WERI-Rb-1 (cell line): ENCODE results near the gene P2RY11.

Source experiments
- DNase-seq: peaks from one replicate; pipeline ENCODE4 v3.0.0-alpha.2; 2020
- H3K27ac ChIP-seq: fragments of 250-450 bp; sonication (Bioruptor Pico); 2 replicates; pipeline ENCODE4 v1.5.1; 2020; ENCODE audit warnings: mild to moderate bottlenecking, moderate library complexity
- H3K27me3 ChIP-seq: fragments of 250-450 bp; sonication (Bioruptor Pico); 2 replicates; pipeline ENCODE4 v1.5.1; 2021; ENCODE audit warnings: mild to moderate bottlenecking, low read depth, moderate library complexity; ENCODE audit not compliant: insufficient read depth, severe bottlenecking
- H3K36me3 ChIP-seq: fragments of 250-450 bp; sonication (Bioruptor Pico); 2 replicates; pipeline ENCODE4 v1.5.1; 2020; ENCODE audit warnings: mild to moderate bottlenecking, moderate library complexity
- H3K4me3 ChIP-seq: 2 replicates; pipeline ENCODE4 v1.5.1; 2011; ENCODE audit warnings: low read depth, mild to moderate bottlenecking, control low read depth, low read length
- H3K9me3 ChIP-seq: fragments of 250-450 bp; sonication (Bioruptor Pico); 2 replicates; pipeline ENCODE4 v1.5.1; 2021; ENCODE audit warnings: mild to moderate bottlenecking, moderate library complexity; ENCODE audit not compliant: severe bottlenecking
- TF ChIP-seq, protein P1 (sequence below): IDR thresholded peaks from 2 replicates; pipeline ENCODE4 v1.5.1; 2011; ENCODE audit warnings: low read depth, mild to moderate bottlenecking, control low read depth, inconsistent platforms, low read length

Gene P2RY11

DNA sequence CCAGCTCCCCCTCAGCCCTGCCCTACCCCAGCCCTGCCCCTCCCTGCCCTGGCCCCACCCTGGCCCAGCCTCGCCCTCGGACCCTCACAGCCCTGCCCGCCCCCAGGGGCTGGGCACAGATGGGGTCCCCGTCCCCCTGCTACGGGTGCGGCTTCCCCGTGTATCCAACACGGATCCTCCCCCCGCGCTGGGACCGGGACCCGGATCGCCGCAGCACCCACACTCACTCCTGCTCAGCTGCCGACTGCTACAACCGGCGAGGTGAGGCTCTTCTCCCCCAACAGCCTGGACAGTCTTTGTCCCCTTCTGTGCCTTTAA is 20.2 kb upstream of the P2RY11 start:
- H3K36me3 ChIP-seq, result no peaks in the 10 kb centered on the region
- no peaks in the 10 kb centered on the region for H3K9me3 ChIP-seq
- no peaks in the 10 kb centered on the region for H3K27me3 ChIP-seq
- H3K27ac ChIP-seq, result no peak overlapping the region
- H3K4me3 ChIP-seq, result no peak overlapping the region
- TF ChIP-seq, protein P1, sequence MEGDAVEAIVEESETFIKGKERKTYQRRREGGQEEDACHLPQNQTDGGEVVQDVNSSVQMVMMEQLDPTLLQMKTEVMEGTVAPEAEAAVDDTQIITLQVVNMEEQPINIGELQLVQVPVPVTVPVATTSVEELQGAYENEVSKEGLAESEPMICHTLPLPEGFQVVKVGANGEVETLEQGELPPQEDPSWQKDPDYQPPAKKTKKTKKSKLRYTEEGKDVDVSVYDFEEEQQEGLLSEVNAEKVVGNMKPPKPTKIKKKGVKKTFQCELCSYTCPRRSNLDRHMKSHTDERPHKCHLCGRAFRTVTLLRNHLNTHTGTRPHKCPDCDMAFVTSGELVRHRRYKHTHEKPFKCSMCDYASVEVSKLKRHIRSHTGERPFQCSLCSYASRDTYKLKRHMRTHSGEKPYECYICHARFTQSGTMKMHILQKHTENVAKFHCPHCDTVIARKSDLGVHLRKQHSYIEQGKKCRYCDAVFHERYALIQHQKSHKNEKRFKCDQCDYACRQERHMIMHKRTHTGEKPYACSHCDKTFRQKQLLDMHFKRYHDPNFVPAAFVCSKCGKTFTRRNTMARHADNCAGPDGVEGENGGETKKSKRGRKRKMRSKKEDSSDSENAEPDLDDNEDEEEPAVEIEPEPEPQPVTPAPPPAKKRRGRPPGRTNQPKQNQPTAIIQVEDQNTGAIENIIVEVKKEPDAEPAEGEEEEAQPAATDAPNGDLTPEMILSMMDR, result no peak
- DNase-seq, result no peak

DNA sequence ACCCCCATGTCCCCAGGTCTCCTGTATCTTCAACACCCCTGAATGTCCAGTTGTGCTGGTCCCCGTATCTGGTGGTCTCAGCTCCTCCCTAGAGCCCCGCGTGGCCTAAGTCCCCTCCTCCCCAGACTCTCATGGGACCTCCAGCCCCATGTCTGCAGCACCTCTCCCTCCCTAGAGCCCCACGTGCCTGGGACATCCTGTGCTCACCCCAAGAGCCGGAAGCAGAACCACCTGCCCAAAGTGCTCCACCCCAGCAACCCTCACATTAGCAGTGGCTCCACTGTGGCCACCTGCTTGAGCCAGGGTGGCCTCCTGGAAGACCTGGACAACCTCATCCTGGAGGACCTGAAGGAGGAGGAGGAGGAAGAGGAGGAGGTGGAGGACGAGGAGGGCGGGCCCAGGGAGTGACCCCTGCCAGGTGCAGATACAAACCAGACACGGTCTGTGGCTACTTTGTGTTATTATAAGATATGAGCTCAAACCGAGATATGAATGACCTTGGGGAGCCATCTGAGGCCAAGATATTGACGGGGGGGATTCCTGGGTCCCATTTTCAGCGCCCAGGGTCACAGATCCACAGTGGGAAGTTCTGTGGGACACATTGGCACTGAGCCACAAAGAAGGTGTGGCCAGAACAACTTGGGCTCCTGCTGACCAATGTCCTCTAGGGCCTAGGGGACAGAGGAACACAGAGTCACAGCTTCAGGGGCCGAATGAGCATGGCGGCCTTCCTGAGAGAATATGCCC is 19.4 kb upstream of the P2RY11 start:
- no peak overlapping the region for H3K4me3 ChIP-seq
- no peak overlapping the region for H3K27ac ChIP-seq
- DNase-seq, result no peak
- TF ChIP-seq, protein P1, result no peak
- H3K27me3 ChIP-seq, result no peaks in the 10 kb centered on the region
- H3K9me3 ChIP-seq, result no peaks in the 10 kb centered on the region
- H3K36me3 ChIP-seq, result no peaks in the 10 kb centered on the region

DNA sequence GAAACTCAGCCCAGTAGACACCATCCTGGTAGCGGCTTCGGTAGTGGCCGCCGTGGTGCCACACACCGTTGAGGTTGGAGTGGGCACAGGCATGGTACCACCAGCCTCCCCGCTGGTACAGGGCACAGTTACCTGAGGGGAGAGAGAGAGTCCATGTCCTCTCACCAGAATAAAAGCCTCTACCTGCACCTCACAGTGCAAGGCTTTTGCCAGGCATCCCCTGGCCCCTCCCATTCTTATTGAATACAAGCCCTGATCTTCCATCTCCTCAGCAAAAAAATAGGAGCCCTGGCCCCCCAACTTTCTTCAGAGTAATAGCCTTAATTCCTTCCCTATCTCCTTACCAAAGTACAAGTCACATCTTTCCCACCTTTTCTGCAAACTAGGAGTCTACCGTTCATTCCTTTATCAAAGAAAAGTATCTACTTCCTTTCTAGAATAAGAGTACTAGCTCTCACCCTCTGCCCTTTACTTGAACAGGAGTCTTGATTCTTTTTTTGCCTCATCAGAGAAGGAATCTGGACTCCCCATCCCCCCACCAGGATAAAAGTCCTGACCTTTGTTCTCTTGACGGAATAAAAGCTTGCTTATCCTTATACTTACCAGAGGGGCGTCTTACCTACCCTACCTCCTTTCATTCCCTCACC is 18.7 kb upstream of the P2RY11 start:
- Histone ChIP-seq H3K27me3 (no peaks in the 10 kb centered on the region), H3K27ac (no peak overlapping the region), H3K36me3 (no peaks in the 10 kb centered on the region), H3K4me3 (no peak overlapping the region), H3K9me3 (no peaks in the 10 kb centered on the region)
- no peak for DNase-seq
- TF ChIP-seq, protein P1, result no peak

DNA sequence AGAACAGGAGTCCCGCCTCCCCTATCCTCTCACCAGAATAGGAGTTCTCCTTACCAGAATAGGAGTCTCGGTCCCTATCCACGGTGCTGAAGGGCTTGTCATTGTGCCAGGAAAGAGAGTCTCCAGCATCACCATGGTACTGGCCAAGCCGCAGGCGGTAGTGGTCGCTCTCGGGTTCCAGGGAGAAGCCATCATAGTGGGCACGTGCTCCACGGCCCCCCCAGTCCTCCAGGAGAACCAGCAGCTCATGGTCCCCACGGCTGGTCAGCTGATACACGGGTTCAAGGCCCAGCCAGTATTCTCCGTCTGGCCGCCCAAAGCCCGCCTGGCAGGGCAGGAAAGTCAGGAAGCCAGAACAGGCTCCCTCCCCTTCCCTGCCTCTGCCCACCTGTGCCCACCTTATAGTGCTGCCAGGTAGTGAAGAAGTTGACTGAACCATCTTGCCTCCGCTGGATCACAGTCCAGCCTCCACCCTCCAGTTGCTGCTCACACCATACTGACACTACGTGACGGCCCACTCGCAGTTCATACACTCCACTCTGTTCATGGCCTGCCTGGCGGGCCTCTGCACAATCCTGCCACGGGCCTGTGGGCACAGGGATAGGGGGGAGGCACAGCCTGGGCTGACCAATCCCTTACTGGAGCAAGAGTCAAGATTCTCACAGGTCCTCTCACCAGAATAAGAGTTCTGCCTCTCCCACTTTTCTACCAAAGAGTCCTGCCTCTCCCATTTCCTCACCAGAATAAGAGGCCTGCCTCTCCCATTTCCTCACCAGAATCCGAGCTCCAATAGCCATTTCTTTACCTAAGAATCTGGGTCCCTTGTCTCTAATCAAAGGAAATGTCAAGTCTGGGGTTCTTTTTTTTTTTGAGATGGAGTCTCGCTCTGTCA is 18.0 kb upstream of the P2RY11 start:
- TF ChIP-seq, protein P1, result no peak
- DNase-seq, result no peak
- Histone ChIP-seq H3K9me3 (no peaks in the 10 kb centered on the region), H3K4me3 (no peak overlapping the region), H3K27me3 (no peaks in the 10 kb centered on the region), H3K36me3 (no peaks in the 10 kb centered on the region), H3K27ac (no peak overlapping the region)

DNA sequence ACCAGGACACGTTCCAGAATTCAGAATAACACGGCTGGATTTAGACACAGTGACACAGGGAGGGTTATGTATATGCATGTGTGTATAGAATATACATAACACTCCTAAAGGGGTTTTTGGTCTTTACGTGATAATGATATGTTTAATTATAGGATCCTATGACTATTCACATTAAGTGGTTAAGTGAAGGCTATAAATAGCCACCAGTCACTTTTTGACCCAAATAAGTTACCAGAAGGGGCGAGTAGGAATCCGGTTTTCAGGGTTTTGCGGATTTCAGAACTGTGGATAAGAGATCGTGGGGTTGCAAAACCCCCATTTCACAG is 15.9 kb upstream of the P2RY11 start:
- TF ChIP-seq, protein P1, result no peak
- Histone ChIP-seq H3K27ac (no peak overlapping the region), H3K36me3 (no peaks in the 10 kb centered on the region), H3K4me3 (peak overlapping the region; percentile 35), H3K9me3 (no peaks in the 10 kb centered on the region), H3K27me3 (no peaks in the 10 kb centered on the region)
- DNase-seq, result no peak
